Prostate gland (tissue), 2 donors: ENCODE results near the gene TMEM176A.

Experiments used
- CTCF ChIP-seq, 4 experiments: fragments of 200-600 bp in 2 of 4; fragments of 450-650 bp in 2 of 4; sonication (generic) in 2 of 4; IDR thresholded peaks; 1 replicate in 3 of 4; 2 replicates in 1 of 4; pipeline ENCODE4 v1.5.1; 2016 to 2019; ENCODE audit warnings: antibody characterized with exemption in 4 of 4, mild to moderate bottlenecking in 2 of 4, moderate library complexity in 2 of 4
- POLR2A ChIP-seq: fragments of 450-650 bp; IDR thresholded peaks from one replicate; pipeline ENCODE4 v1.6.1; 2016; ENCODE audit warnings: antibody characterized with exemption, mild to moderate bottlenecking

- TF ChIP-seq CTCF (IDR thresholded peaks at IDR 0.05) (peak in 2 of 4 experiments; percentile 57 to 58), POLR2A (no peak)
Observed at GRCh38 chr7:150756858-150757257, 43.7 kb upstream of the TMEM176A start.
